ENCODE measurements around the gene ABI2. TPM values are rescaled to one million over a fixed set of nuclear protein-coding genes. Genes with fewer than 3 reads are reported as not detected.

The ABI2 gene
- total RNA-seq, 1 experiment from 2014 or later, result 141 TPM

GRCh38 chr2:203310688-203311436 is 17.3 kb upstream of the ABI2 start:
- TF ChIP-seq CTCF (conservative IDR thresholded peaks at IDR 0.05), result no peak
- peaks cover 31 to 39% (median 34%) of the 10 kb centered on the region in 3 experiments for H3K36me3 Mint-ChIP-seq (ENCODE audit: insufficient read depth in 1 of 3, low read depth in 3 of 3)
- H3K9me3 ChIP-seq (ENCODE audit: control insufficient read depth, low read depth, low read length), result peaks cover 4% of the 10 kb centered on the region
- H4K5ac ChIP-seq (ENCODE audit: insufficient read length, low read depth, low read length), result no peak overlapping the region
- H3K4me1 ChIP-seq (ENCODE audit: insufficient read depth, low read length), result no peaks in the 10 kb centered on the region
- no peak overlapping the region for H2AFZ ChIP-seq (ENCODE audit: low read length)
- no peaks in the 10 kb centered on the region for H3K79me2 ChIP-seq (ENCODE audit: insufficient read depth, low read length)
- no peak overlapping the region for H3K23ac ChIP-seq (ENCODE audit: insufficient read length, low read depth, low read length)
- H2BK20ac ChIP-seq (ENCODE audit: low read depth, low read length, poor library complexity, severe bottlenecking), result no peak overlapping the region
- no peak overlapping the region for H2BK15ac ChIP-seq (ENCODE audit: low read depth, low read length)
- H3K18ac ChIP-seq (ENCODE audit: insufficient read length, low read depth, low read length), result no peak overlapping the region
- H3K56ac ChIP-seq (ENCODE audit: insufficient read length, low read depth, low read length), result no peak overlapping the region
- H4K20me1 ChIP-seq (ENCODE audit: control insufficient read depth, insufficient read depth, insufficient read length), result no peaks in the 10 kb centered on the region
- no peaks in the 10 kb centered on the region for H3K27me3 ChIP-seq (ENCODE audit: insufficient read depth, low read length)
- no peaks in the 10 kb centered on the region for H3K4me1 Mint-ChIP-seq
- no peaks in the 10 kb centered on the region for H3K27me3 Mint-ChIP-seq (ENCODE audit: low read depth)
- H3K4me2 ChIP-seq (ENCODE audit: insufficient read depth, insufficient read length, low read length), result no peak overlapping the region
- no peak overlapping the region for H2BK12ac ChIP-seq (ENCODE audit: insufficient read length, low read depth, low read length)
- H3K4me3 Mint-ChIP-seq, result no peak overlapping the region
- H3K79me1 ChIP-seq (ENCODE audit: insufficient read depth, low read depth, low read length, poor library complexity, severe bottlenecking), result no peaks in the 10 kb centered on the region
- DNase-seq, result no peak
- no CpG with 5 or more reads among the region's 3 CpGs for WGBS (ENCODE audit: extremely low coverage, insufficient read length, low lambda C conversion rate)
- no peak overlapping the region for H2AK5ac ChIP-seq (ENCODE audit: insufficient read length, low read length)
- no peak overlapping the region for H4K91ac ChIP-seq (ENCODE audit: insufficient read length, low read depth, low read length)
- H3K9me3 Mint-ChIP-seq, result peaks cover 16 to 20% of the 10 kb centered on the region in 2 experiments
- no peak overlapping the region for H3K14ac ChIP-seq (ENCODE audit: insufficient read depth, low read length)
- H2BK5ac ChIP-seq (ENCODE audit: insufficient read length, low read length), result no peak overlapping the region
- H3K27ac ChIP-seq (ENCODE audit: insufficient read length, low read depth, low read length), result no peak overlapping the region
- H3K4ac ChIP-seq (ENCODE audit: low read depth, low read length), result no peak overlapping the region
- no peak overlapping the region for H3K27ac Mint-ChIP-seq
- no peak overlapping the region for H3T11ph ChIP-seq (ENCODE audit: low read length)
- H3K9ac ChIP-seq (ENCODE audit: extremely low read depth, insufficient read length, low read length), result no peak overlapping the region
- no peak overlapping the region for H2BK120ac ChIP-seq (ENCODE audit: low read depth, low read length, poor library complexity, severe bottlenecking)
- no peak overlapping the region for H4K8ac ChIP-seq (replicated peaks; ENCODE audit: insufficient read length, low read depth, low read length)
- no peaks in the 10 kb centered on the region for H3K23me2 ChIP-seq (ENCODE audit: insufficient read length, low read depth, low read length, poor library complexity, severe bottlenecking)
